IMR-90 (cell line): ENCODE results near the gene ZNF800.

Experiments used
- CEBPB ChIP-seq: IDR thresholded peaks from 2 replicates; pipeline ENCODE4 v1.6.1; 2012; ENCODE audit warnings: low read depth, low read length, improper control_type of control experiment
- CTCF ChIP-seq: conservative IDR thresholded peaks from 2 replicates; pipeline ENCODE4 v1.5.1; 2012; ENCODE audit warnings: mild to moderate bottlenecking, low read depth, low read length, improper control_type of control experiment
- MXI1 ChIP-seq: IDR thresholded peaks from 2 replicates; pipeline ENCODE4 v1.6.1; 2012; ENCODE audit warnings: low read depth, mild to moderate bottlenecking, low read length, moderate library complexity, borderline replicate concordance
- POLR2A ChIP-seq: IDR thresholded peaks from 2 replicates; pipeline ENCODE4 v1.6.1; 2012; ENCODE audit warnings: mild to moderate bottlenecking, low read depth, low read length
- SMC3 ChIP-seq: fragments of 150-350 bp; IDR thresholded peaks from 2 replicates; pipeline ENCODE4 v1.6.1; 2016; ENCODE audit warnings: low read depth, mild to moderate bottlenecking, antibody characterized with exemption, low read length, moderate library complexity
- USF2 ChIP-seq: fragments of 150-350 bp; IDR thresholded peaks from 2 replicates; pipeline ENCODE4 v1.6.1; 2017; ENCODE audit warnings: mild to moderate bottlenecking, antibody characterized with exemption, low read length, low read depth

- no peak for TF ChIP-seq MXI1
- TF ChIP-seq CTCF: no peak
- TF ChIP-seq SMC3: no peak
- TF ChIP-seq USF2: no peak
- no peak for TF ChIP-seq POLR2A
- no peak for TF ChIP-seq CEBPB
Observed at GRCh38 chr7:127353897-127354296, 38.6 kb downstream of the ZNF800 start.
